ENCODE measurements around the gene RELN.

RELN gene

DNA sequence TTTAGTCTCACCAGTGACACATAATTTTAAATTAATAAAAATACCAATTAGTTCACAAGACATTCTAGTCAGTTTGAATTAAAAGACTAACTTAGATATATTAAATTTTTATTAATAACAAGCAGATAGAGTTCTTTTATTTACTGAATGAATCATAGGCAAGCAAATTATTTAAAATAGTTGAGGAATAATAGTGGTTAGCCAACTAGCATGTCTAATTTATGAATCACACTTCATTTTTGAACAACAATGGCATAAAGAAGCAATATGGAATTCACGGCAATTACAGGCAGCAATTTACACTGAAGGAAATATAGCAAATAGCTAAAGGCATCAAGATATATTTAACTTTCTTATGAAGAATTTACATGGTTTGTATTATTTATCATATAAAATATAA lies 356.5 kb downstream of the RELN start:
- Mint-ChIP-seq H3K4me3 (no peak overlapping the region), H3K9me3 (no peaks in the 10 kb centered on the region), H3K36me3 (ENCODE audit: insufficient read depth) (no peaks in the 10 kb centered on the region), H3K27ac (no peak overlapping the region), H3K4me1 (ENCODE audit: low read depth in 2 of 2) (no peaks in the 10 kb centered on the region), H3K27me3 (peaks cover 0 to 4% of the 10 kb centered on the region in 2 donors)
- no peak for ATAC-seq (replicated peaks)
- no peak for DNase-seq

DNA sequence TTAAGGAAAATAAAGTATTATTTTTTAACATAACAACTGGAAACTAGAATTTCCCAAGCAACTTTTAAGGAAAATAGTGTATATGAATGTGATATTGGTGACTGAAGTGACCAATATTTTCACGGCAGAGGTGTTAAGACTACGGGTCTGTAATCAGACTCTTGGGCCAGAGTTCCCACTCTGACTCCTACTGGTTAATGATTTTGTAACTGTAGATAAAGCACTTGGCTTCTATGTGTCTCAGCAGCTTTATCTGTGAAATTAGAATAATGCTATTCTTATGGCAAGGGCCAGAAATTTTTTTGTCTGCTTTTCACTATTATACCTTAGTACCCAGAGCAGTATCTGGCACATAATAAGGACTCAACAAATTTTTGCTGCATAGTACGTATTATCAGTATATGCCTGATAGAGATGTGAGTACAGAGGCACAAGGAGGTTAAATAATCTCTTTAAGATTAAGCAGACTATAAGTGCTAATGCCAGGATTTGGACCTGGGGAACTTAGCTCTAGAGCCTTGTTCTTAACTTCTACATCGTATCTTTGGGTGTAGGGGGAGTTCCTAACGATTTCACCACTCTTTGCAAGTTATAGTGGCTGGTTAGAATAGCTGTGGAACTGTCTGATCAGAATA lies 357.3 kb downstream of the RELN start:
- Mint-ChIP-seq H3K4me3 (no peak overlapping the region), H3K9me3 (no peaks in the 10 kb centered on the region), H3K4me1 (ENCODE audit: low read depth in 2 of 2) (no peaks in the 10 kb centered on the region), H3K27ac (no peak overlapping the region), H3K27me3 (peaks cover 0 to 4% of the 10 kb centered on the region in 2 donors), H3K36me3 (ENCODE audit: insufficient read depth) (no peaks in the 10 kb centered on the region)
- no peak for DNase-seq
- ATAC-seq (replicated peaks): no peak

DNA sequence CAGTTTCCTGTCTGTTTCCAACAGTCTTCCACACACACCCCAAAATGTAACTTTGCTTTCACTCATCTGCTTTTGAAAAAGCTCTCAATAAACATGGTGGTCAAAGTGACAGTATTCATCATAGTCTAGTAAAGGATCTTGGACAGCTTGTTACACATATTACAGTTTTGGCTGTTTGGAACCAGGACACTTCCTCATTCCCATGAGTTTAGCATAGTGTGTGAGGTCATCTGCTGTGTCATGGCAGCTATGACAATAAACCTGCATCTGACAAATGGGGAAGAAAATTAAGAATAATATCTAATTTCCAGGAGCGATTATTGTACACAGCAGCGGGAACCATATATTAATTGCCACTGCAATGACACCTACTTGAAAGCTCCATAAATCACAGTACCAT lies 359.1 kb downstream of the RELN start:
- Mint-ChIP-seq H3K9me3 (no peaks in the 10 kb centered on the region), H3K4me1 (ENCODE audit: low read depth in 2 of 2) (no peaks in the 10 kb centered on the region), H3K36me3 (ENCODE audit: insufficient read depth) (no peaks in the 10 kb centered on the region), H3K27me3 (peaks cover 0 to 4% of the 10 kb centered on the region in 2 donors), H3K4me3 (no peak overlapping the region), H3K27ac (no peak overlapping the region)
- ATAC-seq (replicated peaks): no peak
- no peak for DNase-seq

DNA sequence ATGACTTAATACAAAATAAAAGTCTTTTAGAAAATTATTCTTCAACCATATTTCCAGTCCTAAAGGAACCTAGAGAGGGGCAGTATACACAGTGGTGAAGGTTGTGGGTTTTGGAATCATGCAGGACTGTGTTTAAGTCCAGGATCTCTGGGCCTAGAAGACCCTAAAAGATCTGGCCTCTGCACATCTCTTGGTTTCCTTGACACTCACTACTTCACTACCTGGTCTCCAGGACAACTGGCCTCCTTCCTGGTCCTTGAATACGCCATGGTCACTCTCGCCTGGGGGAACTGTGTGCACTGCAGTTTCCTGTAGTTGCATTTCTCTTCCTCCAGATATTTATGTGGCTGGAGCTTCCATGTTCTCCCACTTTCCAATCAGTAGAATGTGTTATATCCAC lies 360.7 kb downstream of the RELN start:
- ATAC-seq (replicated peaks) (no peak), DNase-seq (no peak)
- Mint-ChIP-seq H3K36me3 (ENCODE audit: insufficient read depth) (no peaks in the 10 kb centered on the region), H3K9me3 (no peaks in the 10 kb centered on the region), H3K4me1 (ENCODE audit: low read depth in 2 of 2) (no peaks in the 10 kb centered on the region), H3K27me3 (peaks cover 0 to 4% of the 10 kb centered on the region in 2 donors), H3K4me3 (no peak overlapping the region), H3K27ac (no peak overlapping the region)

DNA sequence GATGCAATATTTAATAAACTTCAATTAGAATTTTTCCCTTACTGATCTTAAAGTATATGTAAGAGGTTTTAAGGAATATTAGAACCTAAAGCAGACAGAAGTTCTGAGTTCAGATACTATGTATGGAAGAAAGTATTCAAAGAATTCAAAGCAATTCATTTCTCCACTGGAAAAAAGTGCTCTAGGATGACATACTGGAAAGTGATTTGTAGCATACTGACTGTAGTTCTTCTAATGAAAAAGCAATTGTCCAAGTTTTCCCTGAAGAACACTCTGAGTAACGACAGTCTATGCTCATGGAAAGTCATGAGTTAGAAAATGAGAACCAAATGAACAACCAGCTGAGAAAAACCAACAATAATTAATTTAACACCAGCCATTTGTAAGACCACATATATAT lies 362.7 kb downstream of the RELN start:
- Mint-ChIP-seq H3K27me3 (peaks cover 4 to 6% of the 10 kb centered on the region in 2 donors), H3K36me3 (ENCODE audit: insufficient read depth) (no peaks in the 10 kb centered on the region), H3K27ac (no peak overlapping the region), H3K4me1 (ENCODE audit: low read depth in 2 of 2) (no peaks in the 10 kb centered on the region), H3K9me3 (no peaks in the 10 kb centered on the region), H3K4me3 (no peak overlapping the region)
- no peak for ATAC-seq (replicated peaks)
- DNase-seq: no peak

DNA sequence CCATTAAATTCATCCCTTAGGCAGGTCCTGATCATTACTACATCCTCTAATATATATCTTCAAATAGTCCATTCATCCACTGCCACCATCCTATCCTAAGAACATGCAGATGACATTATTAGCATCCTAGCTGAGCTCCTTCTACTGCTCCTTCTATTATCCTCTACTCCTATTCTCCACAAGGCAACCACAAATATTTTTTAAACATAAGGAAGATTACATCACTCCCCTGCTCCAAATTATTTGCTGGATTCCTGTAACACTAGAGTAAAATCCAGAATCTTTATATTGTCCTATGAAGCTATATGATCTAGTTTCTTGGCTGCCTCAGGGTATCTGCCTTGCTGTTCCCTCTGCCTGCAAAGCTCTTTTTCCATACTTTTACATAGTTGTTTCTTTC lies 367.2 kb downstream of the RELN start:
- DNase-seq (no peak), ATAC-seq (replicated peaks) (no peak)
- H3K4me3 Mint-ChIP-seq: no peak overlapping the region
- H3K36me3 Mint-ChIP-seq (ENCODE audit: insufficient read depth): no peaks in the 10 kb centered on the region
- no peak overlapping the region for H3K27ac Mint-ChIP-seq
- H3K9me3 Mint-ChIP-seq: peaks cover 0 to 3% of the 10 kb centered on the region in 2 donors
- no peaks in the 10 kb centered on the region for H3K4me1 Mint-ChIP-seq (ENCODE audit: low read depth in 2 of 2)
- peaks cover 16 to 17% of the 10 kb centered on the region in 2 donors for H3K27me3 Mint-ChIP-seq

DNA sequence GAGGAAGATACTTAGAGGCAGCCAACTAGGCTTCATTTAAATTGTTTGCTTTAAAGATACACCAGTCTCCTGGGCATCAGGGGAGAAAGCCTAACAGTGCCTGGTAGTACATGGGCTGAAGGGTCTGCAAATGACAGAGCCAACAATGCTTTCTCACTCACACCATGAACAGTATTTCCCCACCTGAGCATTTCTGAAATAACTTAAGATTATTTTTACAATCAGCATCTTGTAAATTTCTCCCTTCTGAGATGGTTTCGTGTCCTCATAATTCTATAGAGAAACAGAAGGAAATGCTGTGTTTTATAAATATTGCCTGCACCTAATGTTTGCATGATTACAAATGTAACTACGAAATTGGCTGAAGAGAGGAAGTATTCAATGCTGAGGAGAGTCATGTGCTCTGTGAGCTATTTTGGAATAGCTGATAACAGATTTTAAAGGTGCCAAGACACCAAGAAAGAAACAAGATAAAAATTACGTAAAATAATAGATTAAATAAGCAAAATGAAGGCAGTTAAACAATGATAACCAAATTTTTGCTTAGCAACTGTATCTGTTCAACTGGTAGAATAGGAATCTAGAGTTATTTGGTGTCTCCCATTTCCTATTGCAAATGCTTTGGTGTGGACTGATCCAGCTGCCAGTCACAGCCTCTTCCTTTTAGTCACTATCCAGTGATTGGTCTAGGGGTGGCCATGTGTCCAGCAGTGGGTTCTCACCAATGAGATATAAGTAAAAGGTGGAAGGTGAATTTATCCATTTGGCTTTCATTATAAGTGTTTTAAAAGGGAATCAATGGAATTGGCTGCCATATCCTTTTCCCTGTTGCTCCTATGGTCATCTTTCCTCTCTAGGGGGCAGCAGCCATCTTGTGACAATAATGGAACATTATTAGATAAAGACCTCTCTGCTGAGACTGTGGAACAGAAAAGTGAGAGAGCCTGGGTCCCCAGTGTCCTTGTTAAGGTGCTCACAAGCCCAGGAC lies 375.5 kb downstream of the RELN start:
- H3K27ac Mint-ChIP-seq: no peak overlapping the region
- ATAC-seq (replicated peaks): no peak

DNA sequence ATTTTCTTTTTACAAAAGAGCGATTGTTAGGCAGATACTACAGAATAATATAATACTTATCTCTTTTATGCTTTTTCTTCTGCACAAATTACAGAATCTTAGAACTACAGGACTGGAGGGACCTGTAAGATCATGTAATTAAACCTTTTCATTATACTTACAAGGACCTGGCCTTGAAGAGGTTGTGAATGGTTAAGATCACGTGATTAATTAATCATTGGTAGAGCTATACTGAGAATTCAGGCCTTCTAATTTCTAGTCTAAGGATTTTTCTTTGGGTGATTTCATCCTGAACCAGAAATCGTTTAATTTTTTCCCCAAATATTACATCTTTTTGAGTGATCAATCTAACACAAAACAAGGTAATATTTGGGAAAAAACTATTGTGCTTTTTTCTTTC lies 379.7 kb downstream of the RELN start:
- Mint-ChIP-seq H3K27me3 (no peaks in the 10 kb centered on the region), H3K9me3 (no peaks in the 10 kb centered on the region), H3K4me3 (no peak overlapping the region), H3K27ac (no peak overlapping the region), H3K36me3 (ENCODE audit: insufficient read depth) (no peaks in the 10 kb centered on the region), H3K4me1 (ENCODE audit: low read depth in 2 of 2) (no peaks in the 10 kb centered on the region)
- ATAC-seq (replicated peaks) (no peak), DNase-seq (no peak)

More for the DNA sequence above, 375.5 kb downstream of the RELN start:
- DNase-seq: no peak
- no peaks in the 10 kb centered on the region for H3K36me3 Mint-ChIP-seq (ENCODE audit: insufficient read depth)
- no peak overlapping the region for H3K4me3 Mint-ChIP-seq
- peaks cover 9 to 11% of the 10 kb centered on the region in 2 donors for H3K27me3 Mint-ChIP-seq
- H3K4me1 Mint-ChIP-seq (ENCODE audit: low read depth in 2 of 2): no peaks in the 10 kb centered on the region
- H3K9me3 Mint-ChIP-seq: no peaks in the 10 kb centered on the region

DNA sequence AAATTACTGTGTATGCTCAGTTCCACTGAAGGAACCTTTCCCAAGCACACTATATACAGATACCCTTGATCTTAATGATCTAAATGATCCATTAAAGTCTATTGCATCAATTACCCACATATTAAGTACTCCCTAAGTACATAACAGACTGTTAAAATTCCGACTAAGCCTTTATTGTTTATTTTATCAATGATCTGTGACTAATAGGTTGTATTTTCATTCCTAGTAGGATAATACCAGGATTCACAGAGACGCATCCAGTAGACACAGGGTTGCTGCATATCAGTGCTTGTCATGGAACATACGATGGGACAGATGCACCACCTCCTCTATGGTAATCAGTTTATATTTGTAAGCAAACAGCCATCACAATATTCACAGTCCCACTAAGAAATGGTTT lies 383.8 kb downstream of the RELN start:
- H3K4me1 Mint-ChIP-seq (ENCODE audit: low read depth in 2 of 2): no peaks in the 10 kb centered on the region

DNA sequence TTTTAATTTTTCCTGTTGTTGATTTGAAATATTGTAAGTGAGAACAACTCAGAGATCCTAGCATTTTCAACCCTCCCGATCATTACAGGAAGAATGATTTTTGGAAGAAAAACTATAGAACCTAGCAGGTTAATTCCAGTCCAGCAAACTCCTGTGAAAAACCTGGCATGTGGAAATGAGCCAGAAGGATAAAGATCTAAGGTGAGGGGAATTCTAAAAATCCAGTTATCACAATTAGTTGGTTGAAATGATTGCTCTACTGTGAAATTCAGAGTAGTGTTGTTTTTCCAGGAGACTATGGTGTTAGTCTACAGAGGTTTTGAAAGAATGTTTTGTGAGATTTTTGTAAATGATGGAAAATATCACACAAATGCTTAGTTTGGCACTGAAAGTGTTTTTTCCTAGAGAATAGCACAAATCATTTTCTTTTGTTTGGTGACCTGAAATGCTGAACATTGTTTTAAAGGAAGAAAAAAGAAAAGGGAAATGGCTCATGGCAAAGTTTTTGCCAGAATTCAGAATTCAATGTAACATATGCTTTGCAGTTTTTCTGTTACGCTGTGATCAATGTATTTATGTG lies 391.0 kb downstream of the RELN start:
- H3K36me3 Mint-ChIP-seq (ENCODE audit: insufficient read depth): no peaks in the 10 kb centered on the region
- no peak overlapping the region for H3K27ac Mint-ChIP-seq
- no peak for DNase-seq
- no peak for ATAC-seq (replicated peaks)
- H3K27me3 Mint-ChIP-seq: peaks cover 15 to 19% of the 10 kb centered on the region in 2 donors
- H3K4me3 Mint-ChIP-seq: no peak overlapping the region
- no peaks in the 10 kb centered on the region for H3K9me3 Mint-ChIP-seq
- H3K4me1 Mint-ChIP-seq (ENCODE audit: low read depth in 2 of 2): no peaks in the 10 kb centered on the region

More for the DNA sequence above, 383.8 kb downstream of the RELN start:
- Mint-ChIP-seq H3K27ac (no peak overlapping the region), H3K36me3 (ENCODE audit: insufficient read depth) (no peaks in the 10 kb centered on the region), H3K9me3 (no peaks in the 10 kb centered on the region), H3K27me3 (peaks cover 0 to 5% of the 10 kb centered on the region in 2 donors), H3K4me3 (no peak overlapping the region)
- no peak for ATAC-seq (replicated peaks)
- no peak for DNase-seq

DNA sequence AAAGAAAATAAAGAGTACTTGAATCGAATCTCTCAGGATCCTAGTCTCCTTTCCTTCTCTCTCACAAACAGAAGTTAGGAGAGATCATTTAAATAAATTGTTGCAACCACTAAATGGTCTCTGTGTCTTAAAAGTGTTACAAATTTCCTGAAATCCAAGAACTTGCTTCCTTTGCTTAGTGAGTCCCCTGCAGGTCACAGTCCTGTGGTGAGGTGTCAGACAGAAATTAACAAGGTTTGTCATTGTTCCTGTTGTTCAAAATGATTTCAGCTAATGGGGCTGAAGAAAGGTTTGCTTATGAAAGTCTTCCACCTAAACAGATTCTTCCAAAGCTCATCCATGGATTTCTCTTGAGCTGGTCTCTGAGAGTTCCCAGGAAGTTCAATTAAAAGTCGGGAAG lies 391.9 kb downstream of the RELN start:
- DNase-seq: no peak
- no peak for ATAC-seq (replicated peaks)
- H3K27me3 Mint-ChIP-seq: peaks cover 15 to 19% of the 10 kb centered on the region in 2 donors
- no peaks in the 10 kb centered on the region for H3K9me3 Mint-ChIP-seq
- H3K27ac Mint-ChIP-seq: no peak overlapping the region
- no peaks in the 10 kb centered on the region for H3K4me1 Mint-ChIP-seq (ENCODE audit: low read depth in 2 of 2)
- H3K4me3 Mint-ChIP-seq: no peak overlapping the region
- no peaks in the 10 kb centered on the region for H3K36me3 Mint-ChIP-seq (ENCODE audit: insufficient read depth)

DNA sequence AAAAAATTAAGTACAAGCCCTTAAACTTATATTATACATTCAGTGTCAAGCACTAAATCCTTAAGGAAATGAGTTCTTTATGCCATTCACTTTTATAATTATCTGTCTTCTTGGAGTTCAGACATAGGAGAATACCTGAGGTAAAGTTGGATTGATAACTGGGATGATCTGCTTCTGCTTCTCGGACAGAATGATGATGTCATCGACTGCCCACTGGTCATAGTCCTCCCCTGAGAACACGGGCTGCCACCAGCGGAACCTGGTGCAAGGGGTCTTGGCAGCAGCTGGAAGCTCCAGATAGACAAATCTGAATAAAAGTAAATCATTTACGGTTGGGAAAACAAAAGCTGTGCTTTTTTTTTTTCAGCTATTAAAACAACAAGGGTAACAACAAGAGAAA lies 395.3 kb downstream of the RELN start:
- Mint-ChIP-seq H3K4me3 (no peak overlapping the region), H3K36me3 (ENCODE audit: insufficient read depth) (no peaks in the 10 kb centered on the region), H3K27ac (no peak overlapping the region), H3K4me1 (ENCODE audit: low read depth in 2 of 2) (no peaks in the 10 kb centered on the region), H3K9me3 (no peaks in the 10 kb centered on the region), H3K27me3 (peaks cover 2 to 8% of the 10 kb centered on the region in 2 donors)
- no peak for ATAC-seq (replicated peaks)
- no peak for DNase-seq

DNA sequence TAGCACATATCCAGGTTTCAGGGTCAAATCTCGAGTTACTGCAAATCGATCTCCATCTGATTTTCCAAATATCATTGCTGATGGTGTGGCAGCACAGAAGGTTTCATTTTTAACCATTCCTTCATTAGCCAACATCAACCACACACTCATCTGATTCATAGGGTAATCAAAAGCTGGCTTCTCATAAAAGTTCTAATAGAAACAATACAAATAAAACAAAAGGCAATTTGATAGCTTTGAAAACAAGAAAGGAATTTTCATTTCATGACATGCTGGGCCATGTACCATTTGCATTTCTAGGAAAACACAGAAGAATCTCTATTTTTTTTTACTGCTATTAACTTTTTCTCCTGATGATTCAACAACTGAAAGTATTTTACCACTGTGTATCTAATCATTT lies 395.8 kb downstream of the RELN start:
- no peak overlapping the region for H3K27ac Mint-ChIP-seq
- peaks cover 0 to 8% of the 10 kb centered on the region in 2 donors for H3K27me3 Mint-ChIP-seq
- DNase-seq: no peak
- H3K9me3 Mint-ChIP-seq: no peaks in the 10 kb centered on the region
- no peak overlapping the region for H3K4me3 Mint-ChIP-seq
- H3K4me1 Mint-ChIP-seq (ENCODE audit: low read depth in 2 of 2): no peaks in the 10 kb centered on the region
- no peak for ATAC-seq (replicated peaks)
- no peaks in the 10 kb centered on the region for H3K36me3 Mint-ChIP-seq (ENCODE audit: insufficient read depth)

DNA sequence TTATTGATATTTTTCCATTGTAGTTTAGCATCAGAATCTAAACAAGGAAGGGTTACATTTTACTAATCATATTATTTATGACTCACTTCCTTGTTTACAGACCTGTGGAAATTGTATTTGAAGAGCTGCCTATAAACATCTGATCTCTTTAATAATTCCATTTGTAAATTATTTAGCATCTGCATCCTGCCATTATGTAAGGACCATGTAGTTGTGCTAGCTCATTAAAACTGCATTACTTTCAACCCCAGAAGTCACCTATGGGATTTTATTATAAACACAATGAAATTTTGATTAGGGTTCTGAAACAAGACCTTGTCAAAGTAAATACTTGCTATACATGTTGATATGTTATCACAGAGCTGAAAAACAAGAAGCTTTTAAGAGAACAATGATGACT lies 396.6 kb downstream of the RELN start:
- Mint-ChIP-seq H3K9me3 (no peaks in the 10 kb centered on the region), H3K4me3 (no peak overlapping the region), H3K36me3 (ENCODE audit: insufficient read depth) (no peaks in the 10 kb centered on the region), H3K27me3 (peaks cover 0 to under 1% of the 10 kb centered on the region in 2 donors), H3K4me1 (ENCODE audit: low read depth in 2 of 2) (no peaks in the 10 kb centered on the region), H3K27ac (no peak overlapping the region)
- DNase-seq (no peak), ATAC-seq (replicated peaks) (no peak)
